Endothelial cell (in vitro differentiated cells): ENCODE data around the gene CCL19. TPM values are rescaled to one million over a fixed set of nuclear protein-coding genes. Genes with fewer than 3 reads are reported as not detected.

Source experiments
- DNase-seq: peaks from one replicate; pipeline ENCODE4 v3.0.0; 2021; ENCODE audit warnings: low spot score
- H3K27ac Mint-ChIP-seq: one replicate; pipeline ENCODE4 v1.8.0; 2021; ENCODE audit warnings: mixed read lengths, inconsistent platforms; ENCODE audit not compliant: unreplicated experiment
- H3K27me3 Mint-ChIP-seq: one replicate; pipeline ENCODE4 v1.8.0; 2021; ENCODE audit warnings: mild to moderate bottlenecking, moderate library complexity, mixed read lengths, inconsistent platforms; ENCODE audit not compliant: unreplicated experiment
- H3K36me3 Mint-ChIP-seq: one replicate; pipeline ENCODE4 v1.8.0; 2021; ENCODE audit warnings: mild to moderate bottlenecking, low read depth, mixed read lengths, inconsistent platforms; ENCODE audit not compliant: unreplicated experiment
- H3K4me1 Mint-ChIP-seq: one replicate; pipeline ENCODE4 v1.8.0; 2021; ENCODE audit warnings: mild to moderate bottlenecking, mixed read lengths, inconsistent platforms; ENCODE audit not compliant: unreplicated experiment
- H3K4me3 Mint-ChIP-seq: one replicate; pipeline ENCODE4 v1.8.0; 2021; ENCODE audit warnings: mild to moderate bottlenecking, mixed read lengths, inconsistent platforms; ENCODE audit not compliant: unreplicated experiment
- H3K9me3 Mint-ChIP-seq: one replicate; pipeline ENCODE4 v1.8.0; 2021; ENCODE audit warnings: mixed read lengths, inconsistent platforms; ENCODE audit not compliant: unreplicated experiment
- total RNA-seq: library from RNA; stranded (reverse); fragmentation: NEBNext Ultra II Directional; extraction: Animal tissue kit (Norgen Biotek cat#: 25700); gene quantifications from one replicate; pipeline ENCODE4 v1.2.1, GENCODE V29; 2021; ENCODE audit not compliant: unreplicated experiment
- TF ChIP-seq, protein P1 (sequence below): fragments of 200-600 bp; sonication (generic); IDR thresholded peaks from one replicate; pipeline ENCODE4 v1.5.0; 2021; ENCODE audit warnings: antibody characterized with exemption; ENCODE audit not compliant: unreplicated experiment

CCL19 gene
- total RNA-seq, 1 donor from 2014 or later, result not detected

DNA sequence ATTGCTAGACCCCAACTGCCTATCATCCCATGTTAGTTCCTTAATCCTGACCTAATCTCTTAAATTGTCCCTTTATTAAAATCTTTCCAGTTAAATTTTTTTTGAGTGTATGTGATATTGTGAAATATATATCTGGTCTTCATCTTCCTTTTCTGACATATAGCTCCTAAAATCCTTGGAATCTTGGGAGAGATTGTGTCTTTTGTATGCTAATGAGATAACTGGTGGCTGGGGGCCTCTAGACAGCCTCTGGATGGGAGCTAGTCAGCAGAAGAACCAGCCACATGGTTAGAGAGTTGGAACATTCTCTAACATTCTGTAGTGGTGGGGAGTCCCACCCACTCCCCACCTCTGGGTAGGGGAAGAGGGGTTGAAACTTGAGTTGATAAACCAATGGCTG, 3.7 kb upstream of the CCL19 start:
- Mint-ChIP-seq H3K9me3 (no peaks in the 10 kb centered on the region), H3K36me3 (no peaks in the 10 kb centered on the region), H3K27me3 (peaks cover 2% of the 10 kb centered on the region), H3K4me1 (peaks cover 8% of the 10 kb centered on the region), H3K4me3 (no peak overlapping the region), H3K27ac (no peak overlapping the region)
- TF ChIP-seq, protein P1, sequence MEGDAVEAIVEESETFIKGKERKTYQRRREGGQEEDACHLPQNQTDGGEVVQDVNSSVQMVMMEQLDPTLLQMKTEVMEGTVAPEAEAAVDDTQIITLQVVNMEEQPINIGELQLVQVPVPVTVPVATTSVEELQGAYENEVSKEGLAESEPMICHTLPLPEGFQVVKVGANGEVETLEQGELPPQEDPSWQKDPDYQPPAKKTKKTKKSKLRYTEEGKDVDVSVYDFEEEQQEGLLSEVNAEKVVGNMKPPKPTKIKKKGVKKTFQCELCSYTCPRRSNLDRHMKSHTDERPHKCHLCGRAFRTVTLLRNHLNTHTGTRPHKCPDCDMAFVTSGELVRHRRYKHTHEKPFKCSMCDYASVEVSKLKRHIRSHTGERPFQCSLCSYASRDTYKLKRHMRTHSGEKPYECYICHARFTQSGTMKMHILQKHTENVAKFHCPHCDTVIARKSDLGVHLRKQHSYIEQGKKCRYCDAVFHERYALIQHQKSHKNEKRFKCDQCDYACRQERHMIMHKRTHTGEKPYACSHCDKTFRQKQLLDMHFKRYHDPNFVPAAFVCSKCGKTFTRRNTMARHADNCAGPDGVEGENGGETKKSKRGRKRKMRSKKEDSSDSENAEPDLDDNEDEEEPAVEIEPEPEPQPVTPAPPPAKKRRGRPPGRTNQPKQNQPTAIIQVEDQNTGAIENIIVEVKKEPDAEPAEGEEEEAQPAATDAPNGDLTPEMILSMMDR, result no peak
- no peak for DNase-seq

DNA sequence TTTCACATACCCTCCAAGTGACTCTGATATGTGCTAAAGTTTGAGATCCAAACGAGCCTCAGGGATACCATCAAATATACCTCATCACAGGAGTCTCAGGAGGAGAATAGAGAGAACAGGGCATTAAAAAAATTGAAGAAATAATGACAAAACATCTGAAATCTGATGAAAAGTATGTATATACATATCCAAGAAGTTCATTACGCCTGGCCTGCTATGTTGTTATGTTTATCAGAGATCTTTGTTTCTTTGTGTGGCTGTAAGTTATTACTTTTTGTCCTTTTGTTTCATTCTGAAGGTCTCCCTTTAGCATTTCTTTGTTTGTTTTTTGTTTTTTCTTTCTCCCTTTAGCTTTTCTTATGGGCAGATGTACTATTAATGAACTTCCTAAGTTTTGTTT, 2.5 kb upstream of the CCL19 start:
- Mint-ChIP-seq H3K27me3 (peaks cover 5% of the 10 kb centered on the region), H3K36me3 (no peaks in the 10 kb centered on the region), H3K9me3 (no peaks in the 10 kb centered on the region), H3K27ac (no peak overlapping the region), H3K4me1 (peaks cover 8% of the 10 kb centered on the region), H3K4me3 (no peak overlapping the region)
- no peak for DNase-seq
- TF ChIP-seq, protein P1, result no peak

DNA sequence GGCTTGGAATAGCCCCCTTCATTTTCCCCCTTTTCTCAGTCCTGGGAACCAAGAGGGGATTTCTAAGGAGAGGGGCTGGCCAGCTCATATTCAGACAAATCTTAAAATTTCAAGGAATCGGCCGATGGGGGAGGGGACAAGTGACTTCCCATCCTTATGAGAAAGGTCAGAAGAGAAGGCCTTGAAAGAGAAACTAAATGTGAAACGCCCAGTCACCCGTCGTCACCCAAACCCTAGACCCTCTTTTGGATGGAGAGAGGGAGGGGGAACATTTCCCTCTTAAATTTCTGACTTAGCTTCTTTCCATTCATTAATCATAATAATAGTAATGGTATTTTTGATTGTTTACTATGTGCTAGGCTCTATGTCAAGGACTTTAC, 850 bp upstream of the CCL19 start:
- H3K27ac Mint-ChIP-seq, result no peak overlapping the region

DNA sequence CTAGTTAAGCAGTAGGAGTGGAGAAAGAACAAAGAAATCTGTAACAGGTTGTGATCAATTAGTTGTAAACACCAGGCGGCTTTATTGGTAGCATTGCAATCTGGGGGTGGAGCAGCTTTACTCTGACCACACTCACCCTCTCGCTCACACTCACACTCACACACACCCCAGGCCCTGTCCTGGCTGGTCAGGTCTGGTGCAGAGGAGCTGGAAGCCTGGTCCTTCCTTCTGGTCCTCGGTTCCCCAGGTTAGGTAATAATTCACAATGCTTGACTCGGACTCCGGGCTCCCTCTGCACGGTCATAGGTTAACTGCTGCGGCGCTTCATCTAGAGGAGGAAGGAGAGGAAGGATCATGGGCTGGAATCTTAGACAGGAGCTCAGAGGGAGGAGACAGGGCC, 1.6 kb downstream of the CCL19 start:
- peaks cover 3% of the 10 kb centered on the region for H3K4me1 Mint-ChIP-seq

More for the DNA sequence above, 850 bp upstream of the CCL19 start:
- Mint-ChIP-seq H3K36me3 (no peaks in the 10 kb centered on the region), H3K27me3 (peaks cover 10% of the 10 kb centered on the region), H3K4me3 (no peak overlapping the region), H3K4me1 (peaks cover 8% of the 10 kb centered on the region), H3K9me3 (no peaks in the 10 kb centered on the region)
- TF ChIP-seq, protein P1, result no peak
- no peak for DNase-seq

DNA sequence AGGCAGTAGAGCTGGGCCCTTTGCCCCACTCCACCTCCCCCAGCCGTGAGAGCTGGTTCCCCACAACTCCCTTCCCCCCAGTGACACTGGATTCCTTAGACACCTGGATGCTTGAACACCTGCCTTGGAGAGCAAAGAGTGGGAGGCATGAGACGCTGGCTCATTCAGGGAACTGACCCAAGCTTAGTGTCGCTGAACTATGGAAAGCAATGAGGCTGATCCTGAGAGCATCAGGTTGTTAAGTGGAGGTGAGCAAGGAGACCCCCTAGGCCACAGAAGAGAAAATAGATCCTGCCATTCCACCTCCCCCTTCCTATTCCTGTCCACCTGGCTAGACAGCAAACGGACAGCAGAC, 2.0 kb downstream of the CCL19 start:
- Mint-ChIP-seq H3K27ac (no peak overlapping the region), H3K4me3 (no peak overlapping the region), H3K4me1 (peaks cover 3% of the 10 kb centered on the region), H3K36me3 (no peaks in the 10 kb centered on the region), H3K27me3 (peaks cover 12% of the 10 kb centered on the region), H3K9me3 (no peaks in the 10 kb centered on the region)
- TF ChIP-seq, protein P1, result no peak
- DNase-seq, result no peak

More for the DNA sequence above, 1.6 kb downstream of the CCL19 start:
- Mint-ChIP-seq H3K9me3 (no peaks in the 10 kb centered on the region), H3K27me3 (peaks cover 12% of the 10 kb centered on the region), H3K4me3 (no peak overlapping the region), H3K36me3 (no peaks in the 10 kb centered on the region), H3K27ac (no peak overlapping the region)
- no peak for DNase-seq
- TF ChIP-seq, protein P1, result no peak
